ENCODE data around the gene GMDS.

DNA sequence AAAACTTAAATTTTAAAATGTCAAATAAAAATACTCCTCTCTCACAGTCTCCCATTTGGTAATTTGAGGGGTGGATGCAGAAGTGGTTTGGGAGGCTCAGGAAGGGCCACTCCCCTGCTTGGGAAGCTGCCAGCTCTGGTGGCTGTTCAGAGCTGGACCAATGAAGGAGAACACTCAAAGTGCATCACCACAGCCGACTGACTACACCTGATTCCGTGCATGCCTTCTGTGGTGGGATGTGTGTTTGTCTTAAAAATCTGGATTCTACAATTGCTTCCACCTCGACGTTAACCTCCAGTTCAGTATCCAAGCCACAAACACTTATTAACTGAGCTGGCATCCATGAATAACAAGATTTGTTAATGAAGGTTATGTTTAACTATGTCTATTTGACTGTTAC, 498.4 kb downstream of the GMDS start:
- TF ChIP-seq, protein P1, sequence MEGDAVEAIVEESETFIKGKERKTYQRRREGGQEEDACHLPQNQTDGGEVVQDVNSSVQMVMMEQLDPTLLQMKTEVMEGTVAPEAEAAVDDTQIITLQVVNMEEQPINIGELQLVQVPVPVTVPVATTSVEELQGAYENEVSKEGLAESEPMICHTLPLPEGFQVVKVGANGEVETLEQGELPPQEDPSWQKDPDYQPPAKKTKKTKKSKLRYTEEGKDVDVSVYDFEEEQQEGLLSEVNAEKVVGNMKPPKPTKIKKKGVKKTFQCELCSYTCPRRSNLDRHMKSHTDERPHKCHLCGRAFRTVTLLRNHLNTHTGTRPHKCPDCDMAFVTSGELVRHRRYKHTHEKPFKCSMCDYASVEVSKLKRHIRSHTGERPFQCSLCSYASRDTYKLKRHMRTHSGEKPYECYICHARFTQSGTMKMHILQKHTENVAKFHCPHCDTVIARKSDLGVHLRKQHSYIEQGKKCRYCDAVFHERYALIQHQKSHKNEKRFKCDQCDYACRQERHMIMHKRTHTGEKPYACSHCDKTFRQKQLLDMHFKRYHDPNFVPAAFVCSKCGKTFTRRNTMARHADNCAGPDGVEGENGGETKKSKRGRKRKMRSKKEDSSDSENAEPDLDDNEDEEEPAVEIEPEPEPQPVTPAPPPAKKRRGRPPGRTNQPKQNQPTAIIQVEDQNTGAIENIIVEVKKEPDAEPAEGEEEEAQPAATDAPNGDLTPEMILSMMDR (IDR thresholded peaks at IDR 0.05 in 4 of 5, conservative IDR thresholded peaks at IDR 0.05 in 1 of 5) = no peak
- no peak for TF ChIP-seq POLR2A (IDR thresholded peaks at IDR 0.05)

Data from gastrocnemius medialis (tissue), 4 donors.